Fibroblast of the aortic adventitia (primary cell): ENCODE measurements around the gene TCIRG1. TPM values are rescaled to one million over a fixed set of nuclear protein-coding genes. Genes with fewer than 3 reads are reported as not detected.

Experiments used
- DNase-seq: peaks from one replicate; pipeline ENCODE4 v3.0.0-alpha.2; 2010; ENCODE audit warnings: low read depth
- H3K4me3 ChIP-seq: 2 replicates; pipeline ENCODE4 v1.5.1; 2011; ENCODE audit warnings: low read depth, mild to moderate bottlenecking, control low read depth, low read length, moderate library complexity
- total RNA-seq: library from RNA; depleted of rRNA; stranded (reverse); fragments of >200 nt; gene quantifications from 2 replicates; pipeline ENCODE4 v1.2.3, GENCODE V29; 2012; ENCODE audit warnings: low replicate concordance
- TF ChIP-seq, protein P1 (sequence below): IDR thresholded peaks from 2 replicates; pipeline ENCODE4 v1.5.1; 2011; ENCODE audit warnings: mild to moderate bottlenecking, low read length, control low read depth, inconsistent platforms; ENCODE audit not compliant: insufficient read depth

Gene TCIRG1
- total RNA-seq, 1 donor: 76.0 TPM

DNA sequence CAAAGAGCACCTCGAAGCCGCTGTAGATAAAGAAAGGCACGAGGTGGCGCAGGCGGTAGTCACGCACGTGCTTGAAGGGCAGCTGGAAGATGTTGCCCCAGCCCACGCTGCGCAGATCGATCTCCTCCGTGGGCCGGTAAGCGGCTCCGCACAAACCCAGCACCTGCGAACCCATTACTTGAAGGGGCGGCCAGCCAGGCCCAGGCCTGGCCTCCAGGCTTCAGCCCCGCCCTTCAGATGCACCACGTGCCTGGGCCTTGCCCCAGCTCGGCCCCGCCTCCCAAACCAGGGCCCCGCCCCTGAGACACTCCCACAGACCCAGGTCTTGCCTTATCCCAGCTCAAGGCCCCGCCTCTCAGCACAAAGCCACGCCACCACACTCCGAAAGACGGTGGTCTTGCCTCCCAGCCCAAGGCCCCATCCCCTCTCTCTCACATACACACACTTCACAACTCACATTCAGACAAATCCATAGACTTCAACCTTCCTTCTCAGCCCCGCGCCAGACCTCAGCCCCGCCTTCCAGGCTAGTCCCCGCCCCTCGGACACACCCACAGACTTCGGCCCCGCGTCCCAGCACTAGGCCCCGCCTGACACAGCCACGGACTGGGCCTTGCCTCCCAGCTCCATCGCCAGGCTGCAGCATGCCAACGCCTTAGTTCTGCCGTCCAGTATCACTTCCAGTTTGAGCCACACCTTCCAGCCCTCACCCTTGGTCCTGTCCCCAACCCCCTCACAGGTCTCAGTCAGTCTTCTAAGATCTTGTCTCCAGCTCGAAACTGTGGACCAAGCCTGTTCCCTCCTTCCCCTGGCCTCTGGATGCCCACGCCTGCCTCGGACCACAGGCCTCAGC, 42.0 kb upstream of the TCIRG1 start:
- TF ChIP-seq, protein P1, sequence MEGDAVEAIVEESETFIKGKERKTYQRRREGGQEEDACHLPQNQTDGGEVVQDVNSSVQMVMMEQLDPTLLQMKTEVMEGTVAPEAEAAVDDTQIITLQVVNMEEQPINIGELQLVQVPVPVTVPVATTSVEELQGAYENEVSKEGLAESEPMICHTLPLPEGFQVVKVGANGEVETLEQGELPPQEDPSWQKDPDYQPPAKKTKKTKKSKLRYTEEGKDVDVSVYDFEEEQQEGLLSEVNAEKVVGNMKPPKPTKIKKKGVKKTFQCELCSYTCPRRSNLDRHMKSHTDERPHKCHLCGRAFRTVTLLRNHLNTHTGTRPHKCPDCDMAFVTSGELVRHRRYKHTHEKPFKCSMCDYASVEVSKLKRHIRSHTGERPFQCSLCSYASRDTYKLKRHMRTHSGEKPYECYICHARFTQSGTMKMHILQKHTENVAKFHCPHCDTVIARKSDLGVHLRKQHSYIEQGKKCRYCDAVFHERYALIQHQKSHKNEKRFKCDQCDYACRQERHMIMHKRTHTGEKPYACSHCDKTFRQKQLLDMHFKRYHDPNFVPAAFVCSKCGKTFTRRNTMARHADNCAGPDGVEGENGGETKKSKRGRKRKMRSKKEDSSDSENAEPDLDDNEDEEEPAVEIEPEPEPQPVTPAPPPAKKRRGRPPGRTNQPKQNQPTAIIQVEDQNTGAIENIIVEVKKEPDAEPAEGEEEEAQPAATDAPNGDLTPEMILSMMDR: no peak
- DNase-seq: no peak
- H3K4me3 ChIP-seq: no peak overlapping the region

DNA sequence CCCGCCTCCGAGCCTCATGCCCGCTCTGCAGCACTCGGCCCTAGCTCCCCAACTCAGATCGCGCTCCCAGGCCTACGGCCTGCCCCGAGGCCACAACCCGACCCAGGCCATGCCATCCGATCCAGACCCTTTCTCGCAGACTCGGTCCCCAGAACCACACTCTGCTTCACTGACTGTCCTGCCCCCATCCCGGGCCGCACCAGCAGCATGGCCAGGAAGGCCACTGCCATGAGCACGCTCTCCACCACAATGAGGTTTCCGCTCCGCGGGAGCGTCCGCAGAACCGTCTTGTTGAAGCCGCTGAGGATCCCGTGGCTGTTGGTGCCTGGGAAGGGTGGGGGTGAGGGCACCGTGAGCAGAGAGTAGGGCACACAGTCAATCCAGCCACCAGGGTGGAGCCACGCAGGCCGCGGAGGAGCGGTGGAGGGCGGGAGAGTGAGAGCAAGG, 41.3 kb upstream of the TCIRG1 start:
- TF ChIP-seq, protein P1: no peak
- DNase-seq: no peak
- no peak overlapping the region for H3K4me3 ChIP-seq

GRCh38 chr11:67998150-67999045, 40.4 kb upstream of the TCIRG1 start:
- no peak for DNase-seq
- H3K4me3 ChIP-seq: no peak overlapping the region
- TF ChIP-seq, protein P1: no peak

DNA sequence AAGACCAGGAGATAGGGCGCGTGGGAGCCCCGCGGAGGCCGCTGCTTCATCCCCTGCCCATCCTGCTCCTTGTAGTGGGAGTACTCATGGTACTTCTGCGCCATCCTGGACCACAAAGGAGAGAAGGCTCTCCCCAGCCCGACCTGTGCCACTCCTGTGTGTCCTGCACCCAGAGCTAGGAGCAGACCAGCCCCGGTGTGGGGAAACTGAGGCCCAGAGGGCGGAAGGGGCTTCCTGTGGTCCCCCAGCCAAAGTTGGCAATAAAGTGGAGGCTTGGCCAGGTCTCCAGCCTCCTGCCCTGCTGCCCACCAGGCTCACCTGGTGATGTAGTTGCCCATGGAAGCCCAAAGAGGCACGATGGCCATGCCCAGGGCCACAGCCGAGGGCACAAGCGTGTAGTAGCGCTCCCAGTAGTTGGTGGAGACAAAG, 39.6 kb upstream of the TCIRG1 start:
- no peak overlapping the region for H3K4me3 ChIP-seq
- TF ChIP-seq, protein P1: no peak
- no peak for DNase-seq

DNA sequence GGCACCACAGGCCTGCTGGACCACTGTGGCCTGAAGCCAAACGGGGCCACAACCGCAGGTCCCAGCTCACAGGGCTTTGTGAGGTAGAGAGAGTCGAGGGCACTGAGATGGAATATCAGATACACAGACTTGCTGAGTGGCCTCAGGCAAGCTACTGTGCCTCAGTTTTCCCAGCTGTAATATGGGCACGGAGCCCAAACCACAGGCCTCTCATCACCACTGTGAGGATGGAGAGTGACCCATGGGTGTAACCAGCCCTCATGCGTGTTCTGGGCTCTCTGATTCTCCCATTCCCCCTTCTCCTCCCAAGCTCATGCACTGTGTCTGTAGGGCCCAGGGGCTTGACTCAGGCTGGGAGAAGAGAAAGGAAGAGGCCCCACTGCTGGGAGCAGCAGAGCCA, 39.1 kb upstream of the TCIRG1 start:
- TF ChIP-seq, protein P1: no peak
- DNase-seq: no peak
- H3K4me3 ChIP-seq: no peak overlapping the region

- no peak overlapping the region for H3K4me3 ChIP-seq
- no peak for DNase-seq
- TF ChIP-seq, protein P1: no peak
Measured at GRCh38 chr11:68002575-68002937, 36.3 kb upstream of the TCIRG1 start.
